ENCODE results near the gene TSPAN11. TPM values are rescaled to one million over a fixed set of nuclear protein-coding genes. Genes with fewer than 3 reads are reported as not detected.

Gene TSPAN11
- total and polyA plus RNA-seq, 2 donors, result 4.1 to 18.3 TPM

DNA sequence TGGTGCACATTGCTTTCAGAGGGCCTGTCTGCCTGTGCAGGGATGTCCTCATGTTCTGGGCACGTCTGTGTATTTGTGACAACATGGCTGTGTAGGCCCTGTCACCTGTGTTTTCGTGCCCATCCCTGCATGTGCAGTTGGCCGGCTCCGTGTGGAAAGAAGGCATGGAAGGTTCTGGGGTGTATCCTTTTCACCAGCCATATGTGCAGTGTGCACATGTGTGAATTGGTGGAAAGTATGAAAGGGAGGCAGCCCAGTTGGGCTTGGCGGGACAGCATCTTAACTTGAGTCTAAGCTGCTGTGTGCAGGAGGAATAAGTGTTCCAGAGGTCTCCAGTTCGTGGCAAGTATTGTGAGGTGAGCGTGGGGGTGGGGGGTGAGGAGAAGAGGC, 669 bp downstream of the TSPAN11 start:
- H3K36me3 ChIP-seq (ENCODE audit: insufficient read depth), result no peaks in the 10 kb centered on the region
- H3K4me3 ChIP-seq (ENCODE audit: low read depth, low read length), result no peak overlapping the region
- no peak for DNase-seq (ENCODE audit: extremely low spot score)
- H3K4me1 ChIP-seq (ENCODE audit: insufficient read depth), result no peaks in the 10 kb centered on the region
- WGBS, result 81% methylated on average over 7 of the region's 7 CpGs
- H3K27ac ChIP-seq (ENCODE audit: low read depth), result no peak overlapping the region

DNA sequence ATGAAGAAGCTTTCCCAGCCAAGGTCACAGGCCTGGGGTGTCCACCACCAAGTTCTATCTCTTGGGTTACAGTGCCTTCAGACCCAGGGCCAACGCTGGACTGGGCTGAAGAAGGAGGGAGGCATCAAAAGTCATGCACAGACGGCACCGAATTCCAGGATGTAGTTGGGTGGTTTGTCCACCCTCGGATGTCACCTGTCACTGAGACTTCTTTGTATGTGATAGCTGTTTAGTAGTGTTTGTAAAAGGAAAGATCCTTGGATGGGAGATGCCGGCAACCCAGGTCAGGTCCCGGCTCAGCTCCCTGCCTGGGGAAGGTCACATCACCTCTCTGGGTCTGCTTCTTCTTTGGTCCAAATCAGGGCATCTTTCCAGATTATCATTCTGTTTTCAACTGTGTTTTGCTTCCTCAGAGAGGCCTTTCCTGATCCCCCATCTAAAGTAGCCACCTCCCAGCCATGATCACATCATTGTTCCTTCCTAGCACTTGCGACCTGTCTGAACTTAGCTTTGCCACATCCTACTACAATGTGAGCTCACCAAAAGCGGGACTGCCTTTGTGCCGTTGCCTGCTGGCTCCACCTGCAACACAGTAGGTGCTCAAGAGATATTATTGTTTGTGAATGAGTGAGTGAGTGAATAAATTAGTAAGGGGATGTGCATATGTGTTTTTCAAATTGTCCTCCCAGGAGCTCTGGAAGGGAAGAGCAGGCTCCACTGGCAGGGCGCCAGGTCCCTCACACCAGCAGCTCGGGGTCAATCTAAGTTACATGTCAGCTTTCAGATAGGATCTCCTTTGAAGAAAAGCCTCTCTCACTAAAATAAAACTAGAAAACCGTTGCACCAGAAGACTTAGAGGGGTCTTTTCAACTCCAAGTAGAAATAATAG, 2.1 kb downstream of the TSPAN11 start:
- DNase-seq (ENCODE audit: extremely low spot score), result no peak
- no peak overlapping the region for H3K4me3 ChIP-seq (ENCODE audit: low read depth, low read length)
- H3K27ac ChIP-seq (ENCODE audit: low read depth), result no peak overlapping the region

DNA sequence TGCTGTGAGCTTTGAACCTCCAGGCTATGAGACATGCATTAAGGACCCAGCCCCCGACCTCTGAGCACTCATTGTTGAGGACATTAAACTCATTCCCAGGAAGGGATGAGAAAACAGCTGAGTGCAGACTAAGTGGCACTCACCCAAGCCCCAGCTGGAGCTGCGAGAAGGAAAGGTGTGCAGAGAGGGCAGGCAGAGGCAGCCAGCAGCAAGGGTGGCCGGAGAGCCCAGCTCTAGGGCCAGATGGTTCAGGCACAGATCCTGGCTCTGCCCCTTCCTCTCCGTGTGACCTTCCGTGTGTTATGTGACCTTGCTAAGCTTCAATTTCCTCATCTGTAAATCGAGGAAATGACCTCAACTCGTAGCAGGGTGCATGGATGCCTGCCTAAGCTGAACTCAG, 3.7 kb downstream of the TSPAN11 start:
- Histone ChIP-seq H3K4me3 (ENCODE audit: low read depth, low read length) (no peak overlapping the region), H3K4me1 (ENCODE audit: insufficient read depth) (no peaks in the 10 kb centered on the region), H3K27ac (ENCODE audit: low read depth) (no peak overlapping the region), H3K36me3 (ENCODE audit: insufficient read depth) (no peaks in the 10 kb centered on the region)
- WGBS, result 55% methylated on average over 7 of the region's 7 CpGs
- DNase-seq (ENCODE audit: extremely low spot score), result no peak

More for the DNA sequence above, 2.1 kb downstream of the TSPAN11 start:
- Histone ChIP-seq H3K36me3 (ENCODE audit: insufficient read depth) (no peaks in the 10 kb centered on the region), H3K4me1 (ENCODE audit: insufficient read depth) (no peaks in the 10 kb centered on the region)
- WGBS, result 71% methylated on average over 12 of the region's 12 CpGs

DNA sequence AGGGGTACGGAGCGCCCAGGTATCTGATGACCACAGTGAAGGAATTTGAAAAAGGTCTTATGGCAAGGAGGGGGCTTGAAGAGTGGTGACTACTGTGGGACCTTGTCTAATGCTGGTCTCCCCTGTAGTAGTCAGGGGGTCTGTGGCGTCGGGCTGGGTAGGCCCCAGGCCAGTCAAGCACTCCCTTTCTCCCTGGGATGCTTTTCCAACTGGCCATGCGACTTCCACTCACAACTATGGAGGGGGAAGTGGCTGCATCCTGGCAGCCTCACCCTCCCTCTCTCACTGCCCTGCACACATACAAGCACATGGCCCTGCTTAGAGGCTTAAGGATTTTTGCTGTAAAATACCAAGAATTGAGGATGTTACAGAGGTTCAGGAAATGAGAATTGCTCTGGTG, 4.1 kb downstream of the TSPAN11 start:
- no peaks in the 10 kb centered on the region for H3K4me1 ChIP-seq (ENCODE audit: insufficient read depth)
- H3K27ac ChIP-seq (ENCODE audit: low read depth), result no peak overlapping the region
- no peak for DNase-seq (ENCODE audit: extremely low spot score)
- H3K36me3 ChIP-seq (ENCODE audit: insufficient read depth), result no peaks in the 10 kb centered on the region
- WGBS, result 77% methylated on average over 5 of the region's 5 CpGs
- no peak overlapping the region for H3K4me3 ChIP-seq (ENCODE audit: low read depth, low read length)

DNA sequence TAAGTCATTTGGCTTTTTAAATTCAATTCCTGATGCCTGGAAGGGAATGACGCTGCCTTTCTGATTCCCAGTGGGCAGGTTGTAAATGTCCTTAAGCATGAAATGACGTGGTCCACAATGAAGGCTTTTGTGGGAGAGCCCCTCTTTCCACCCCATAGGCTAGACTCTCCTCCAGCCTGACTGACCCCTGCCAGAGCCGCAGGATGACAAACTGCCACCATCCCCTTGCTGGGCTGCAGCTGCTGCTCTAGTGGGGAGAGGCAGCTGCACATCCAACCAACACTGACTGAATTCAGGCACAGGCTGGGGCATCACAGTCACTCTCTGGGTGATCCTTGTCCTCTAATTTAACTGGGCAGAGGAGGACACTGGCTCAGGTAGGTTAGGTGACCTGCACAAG, 6.3 kb downstream of the TSPAN11 start:
- Histone ChIP-seq H3K36me3 (ENCODE audit: insufficient read depth) (no peaks in the 10 kb centered on the region), H3K27ac (ENCODE audit: low read depth) (no peak overlapping the region), H3K4me3 (ENCODE audit: low read depth, low read length) (no peak overlapping the region), H3K4me1 (ENCODE audit: insufficient read depth) (no peaks in the 10 kb centered on the region)
- DNase-seq (ENCODE audit: extremely low spot score), result no peak
- 89% methylated on average over 3 of the region's 3 CpGs for WGBS

DNA sequence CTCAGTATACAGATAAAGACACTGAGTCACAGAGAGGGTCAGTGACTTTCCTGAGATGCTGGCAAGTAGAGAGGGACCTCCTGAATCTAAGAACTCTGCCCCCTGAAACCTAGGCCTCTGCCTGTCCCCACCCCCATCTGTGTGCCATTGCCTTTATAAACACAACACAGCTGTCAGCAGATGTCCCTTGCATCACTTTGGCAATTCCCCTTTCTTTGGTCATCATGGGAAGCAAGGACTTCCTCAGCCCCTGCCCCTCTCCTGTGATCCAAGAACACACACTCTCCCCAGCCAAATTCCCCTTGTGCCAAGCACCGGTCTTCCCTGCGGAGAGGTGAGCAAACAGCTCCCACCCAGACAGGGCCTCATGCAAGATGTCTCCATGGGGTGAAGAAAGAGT, 8.3 kb downstream of the TSPAN11 start:
- H3K36me3 ChIP-seq (ENCODE audit: insufficient read depth), result no peaks in the 10 kb centered on the region
- 90% methylated on average over 2 of the region's 2 CpGs for WGBS
- no peak overlapping the region for H3K27ac ChIP-seq (ENCODE audit: low read depth)
- H3K4me3 ChIP-seq (ENCODE audit: low read depth, low read length), result no peak overlapping the region
- no peak for DNase-seq (ENCODE audit: extremely low spot score)
- H3K4me1 ChIP-seq (ENCODE audit: insufficient read depth), result no peaks in the 10 kb centered on the region

DNA sequence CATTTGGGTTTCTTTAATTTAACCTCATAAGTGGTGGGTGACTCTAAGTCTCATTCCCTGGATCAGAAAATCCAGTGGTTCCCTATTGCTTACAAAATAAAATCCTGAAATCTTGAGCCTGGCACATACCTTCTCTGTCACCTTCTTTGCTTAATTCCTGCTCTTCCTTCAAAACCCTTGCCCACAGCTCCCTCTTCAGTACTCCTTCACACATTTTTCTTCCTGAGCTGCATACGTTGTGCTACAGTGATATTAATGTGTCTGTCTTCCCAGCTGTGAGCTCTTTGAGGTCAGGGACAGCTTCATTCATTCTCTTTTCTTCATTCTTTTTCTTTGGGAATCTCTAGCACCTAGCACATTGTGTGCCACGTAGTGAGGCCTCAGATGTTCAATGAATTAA, 9.5 kb downstream of the TSPAN11 start:
- 45% methylated on average over 2 of the region's 2 CpGs for WGBS
- DNase-seq (ENCODE audit: extremely low spot score), result no peak
- Histone ChIP-seq H3K27ac (ENCODE audit: low read depth) (no peak overlapping the region), H3K36me3 (ENCODE audit: insufficient read depth) (no peaks in the 10 kb centered on the region), H3K4me1 (ENCODE audit: insufficient read depth) (peaks cover 2% of the 10 kb centered on the region), H3K4me3 (ENCODE audit: low read depth, low read length) (no peak overlapping the region)

DNA sequence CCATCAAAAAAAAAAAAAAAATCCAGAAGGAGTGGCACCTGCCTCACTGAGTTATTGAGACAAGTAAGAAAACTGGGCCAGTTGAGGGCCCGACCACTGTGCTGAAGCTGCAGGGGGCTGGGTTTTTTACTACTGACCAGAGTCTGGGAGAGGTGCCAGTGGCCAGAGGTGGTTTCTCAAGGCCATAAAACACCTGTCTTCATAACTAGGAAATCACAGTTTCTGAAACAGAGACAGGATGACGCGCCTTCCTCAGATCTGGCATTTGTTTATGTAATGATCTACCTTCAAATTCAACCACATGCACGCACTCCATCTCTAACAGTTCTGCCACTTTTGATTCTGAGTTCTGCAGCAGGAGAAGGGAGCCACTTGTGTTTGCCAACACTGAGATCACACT, 12.7 kb downstream of the TSPAN11 start:
- DNase-seq (ENCODE audit: extremely low spot score), result no peak
- Histone ChIP-seq H3K4me3 (ENCODE audit: low read depth, low read length) (no peak overlapping the region), H3K27ac (ENCODE audit: low read depth) (no peak overlapping the region), H3K36me3 (ENCODE audit: insufficient read depth) (no peaks in the 10 kb centered on the region), H3K4me1 (ENCODE audit: insufficient read depth) (peaks cover 2% of the 10 kb centered on the region)
- 74% methylated on average over 4 of the region's 4 CpGs for WGBS

DNA sequence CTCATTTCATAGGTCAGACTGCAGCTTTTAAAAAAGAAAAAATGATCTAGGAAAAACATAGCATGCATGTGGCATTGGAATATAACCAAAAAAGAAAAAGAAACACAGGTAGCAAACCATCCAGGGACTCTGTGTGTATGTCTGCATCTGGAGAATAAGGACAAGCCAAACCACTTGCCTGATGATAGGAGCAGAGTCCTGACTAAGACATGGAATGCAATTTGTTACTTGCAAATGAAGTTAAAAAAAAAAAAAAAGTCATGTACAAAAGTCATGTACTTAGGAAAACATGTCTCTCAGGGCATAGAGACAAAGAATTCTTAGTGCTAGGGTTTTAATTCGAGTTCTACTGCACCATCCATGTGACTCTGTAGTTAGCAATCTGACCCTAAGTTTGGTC, 15.9 kb downstream of the TSPAN11 start:
- Histone ChIP-seq H3K27ac (ENCODE audit: low read depth) (no peak overlapping the region), H3K4me3 (ENCODE audit: low read depth, low read length) (no peak overlapping the region), H3K4me1 (ENCODE audit: insufficient read depth) (peaks cover 2% of the 10 kb centered on the region), H3K36me3 (ENCODE audit: insufficient read depth) (no peaks in the 10 kb centered on the region)
- DNase-seq (ENCODE audit: extremely low spot score), result no peak
- 78% methylated on average over 1 of the region's 1 CpG for WGBS

DNA sequence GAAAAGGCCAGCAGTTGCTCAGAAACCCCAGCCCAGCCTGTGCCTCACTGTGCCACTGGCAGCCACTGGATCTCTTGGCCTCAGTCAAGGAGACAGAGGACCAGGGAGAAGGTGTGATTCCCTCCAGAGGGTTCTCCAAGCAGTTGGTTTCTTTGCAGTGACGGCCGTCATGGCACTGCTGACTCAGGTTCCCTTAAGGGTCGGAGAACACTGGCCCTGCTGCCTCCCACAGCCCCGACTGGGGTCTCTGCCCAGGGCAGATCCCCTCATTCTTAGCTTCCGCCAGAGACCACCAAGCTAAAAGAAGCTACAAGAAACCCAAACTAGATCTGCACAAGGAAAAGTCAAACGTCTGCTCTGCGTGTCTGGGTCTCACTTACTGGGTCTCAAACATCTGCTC, 16.4 kb downstream of the TSPAN11 start:
- DNase-seq (ENCODE audit: extremely low spot score), result no peak
- 80% methylated on average over 7 of the region's 7 CpGs for WGBS
- H3K27ac ChIP-seq (ENCODE audit: low read depth), result no peak overlapping the region

DNA sequence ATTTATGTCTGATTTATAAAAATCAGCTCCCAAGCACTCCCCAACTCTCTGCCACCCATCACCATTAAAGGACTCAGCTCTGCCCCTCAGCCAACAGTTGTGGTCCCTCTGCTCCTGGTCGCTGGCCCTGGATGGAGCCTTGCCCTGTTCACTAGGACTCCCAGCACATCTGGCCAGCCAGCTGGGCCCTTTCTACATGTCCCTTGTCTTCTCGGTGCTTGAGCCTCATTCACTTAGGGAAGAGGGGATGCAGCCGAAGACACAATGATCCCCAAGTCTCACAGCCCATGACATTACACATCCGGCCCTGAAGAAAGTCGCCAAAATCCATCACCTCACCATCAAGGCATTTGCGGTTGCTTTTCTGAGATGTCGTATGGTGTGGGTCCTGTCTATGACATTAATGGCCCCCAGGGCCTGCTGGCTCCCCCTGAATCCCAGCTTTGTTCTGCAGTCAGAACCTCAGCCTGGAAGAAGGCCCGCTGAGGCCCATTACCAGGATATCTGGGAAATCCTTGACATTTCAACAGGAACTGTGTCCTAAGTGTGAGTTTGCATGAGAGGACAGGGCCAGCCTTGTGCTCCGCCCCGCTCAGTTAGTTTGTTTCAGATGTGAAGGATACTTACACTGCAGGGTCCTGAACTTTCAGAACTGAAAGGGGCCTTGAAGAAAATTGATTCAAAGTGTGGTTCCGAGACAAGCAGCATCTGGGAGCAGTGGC, 19.1 kb downstream of the TSPAN11 start:
- Histone ChIP-seq H3K4me1 (ENCODE audit: insufficient read depth) (no peaks in the 10 kb centered on the region), H3K36me3 (ENCODE audit: insufficient read depth) (no peaks in the 10 kb centered on the region), H3K27ac (ENCODE audit: low read depth) (no peak overlapping the region), H3K4me3 (ENCODE audit: low read depth, low read length) (no peak overlapping the region)
- WGBS, result 88% methylated on average over 11 of the region's 11 CpGs
- no peak for DNase-seq (ENCODE audit: extremely low spot score)

More for the DNA sequence above, 16.4 kb downstream of the TSPAN11 start:
- no peaks in the 10 kb centered on the region for H3K36me3 ChIP-seq (ENCODE audit: insufficient read depth)
- H3K4me1 ChIP-seq (ENCODE audit: insufficient read depth), result peaks cover 2% of the 10 kb centered on the region
- H3K4me3 ChIP-seq (ENCODE audit: low read depth, low read length), result no peak overlapping the region

DNA sequence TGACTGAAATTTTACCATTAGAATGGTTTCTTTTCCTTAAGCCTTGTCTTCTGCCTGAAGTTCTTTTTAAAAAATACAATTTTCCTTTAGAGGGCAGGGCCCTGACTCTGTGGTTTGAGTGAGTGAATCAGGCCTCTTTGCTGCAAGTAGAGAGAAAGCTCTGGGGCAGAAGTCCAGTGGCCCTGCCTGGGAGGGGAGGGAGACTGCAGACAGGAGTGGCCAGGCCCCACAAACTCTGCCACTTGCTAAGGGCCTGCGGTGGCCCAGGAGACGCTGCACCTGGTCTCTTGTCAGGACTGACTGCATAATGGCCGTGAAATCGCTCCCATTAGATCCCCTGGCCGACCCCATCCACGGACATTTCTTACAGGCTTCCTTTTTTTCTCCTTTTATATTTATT, 25.5 kb downstream of the TSPAN11 start:
- no peaks in the 10 kb centered on the region for H3K4me1 ChIP-seq (ENCODE audit: insufficient read depth)
- H3K4me3 ChIP-seq (ENCODE audit: low read depth, low read length), result no peak overlapping the region
- no peak for DNase-seq (ENCODE audit: extremely low spot score)
- H3K36me3 ChIP-seq (ENCODE audit: insufficient read depth), result no peaks in the 10 kb centered on the region
- WGBS, result 81% methylated on average over 6 of the region's 6 CpGs
- H3K27ac ChIP-seq (ENCODE audit: low read depth), result no peak overlapping the region

DNA sequence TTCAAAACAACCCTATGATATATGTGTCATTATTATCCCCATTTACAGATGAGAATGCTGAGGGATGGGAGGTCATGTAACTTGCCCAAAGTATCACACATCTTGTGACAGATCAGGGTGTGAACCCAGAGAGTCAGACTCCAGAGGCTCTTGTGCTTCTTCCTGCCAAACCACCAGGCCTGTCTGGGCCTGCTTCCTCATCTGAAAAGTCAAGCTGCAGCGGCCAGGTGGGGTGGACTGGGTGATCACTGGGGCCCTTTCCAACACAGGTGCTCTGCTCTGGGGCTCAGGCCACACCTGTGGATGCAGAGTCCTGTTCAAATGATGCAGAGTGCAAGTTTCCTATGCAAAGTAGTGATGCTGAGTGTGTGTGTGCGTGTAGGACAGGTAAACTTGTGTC, 26.7 kb downstream of the TSPAN11 start:
- Histone ChIP-seq H3K4me3 (ENCODE audit: low read depth, low read length) (no peak overlapping the region), H3K27ac (ENCODE audit: low read depth) (no peak overlapping the region), H3K4me1 (ENCODE audit: insufficient read depth) (no peaks in the 10 kb centered on the region), H3K36me3 (ENCODE audit: insufficient read depth) (no peaks in the 10 kb centered on the region)
- no peak for DNase-seq (ENCODE audit: extremely low spot score)
- 87% methylated on average over 2 of the region's 2 CpGs for WGBS

Data from urinary bladder (tissue), 4 donors.